NCI-H2171 (cell line): ENCODE measurements around the gene ZNF678.

Experiments used
- DNase-seq: peaks from one replicate; lab custom pipeline; 2025; lab: John Stamatoyannopoulos, UW

ZNF678 gene

GRCh38 chr1:227723474-227723873 lies 160.1 kb downstream of the ZNF678 start:
- no peak for DNase-seq

GRCh38 chr1:227725046-227725445 lies 161.7 kb downstream of the ZNF678 start:
- DNase-seq, result no peak

GRCh38 chr1:227726318-227726717 lies 163.0 kb downstream of the ZNF678 start:
- DNase-seq, result no peak
